DMS53 (cell line): ENCODE data around the gene CLIP2.
"Not testable (repeated sequence)": the region's sequence is repeated elsewhere in the genome, so short reads cannot be mapped to it uniquely, and the experiment has no call there.

ENCODE experiments used
- DNase-seq: peaks from one replicate; lab custom pipeline; 2025; lab: John Stamatoyannopoulos, UW

Gene CLIP2

DNA sequence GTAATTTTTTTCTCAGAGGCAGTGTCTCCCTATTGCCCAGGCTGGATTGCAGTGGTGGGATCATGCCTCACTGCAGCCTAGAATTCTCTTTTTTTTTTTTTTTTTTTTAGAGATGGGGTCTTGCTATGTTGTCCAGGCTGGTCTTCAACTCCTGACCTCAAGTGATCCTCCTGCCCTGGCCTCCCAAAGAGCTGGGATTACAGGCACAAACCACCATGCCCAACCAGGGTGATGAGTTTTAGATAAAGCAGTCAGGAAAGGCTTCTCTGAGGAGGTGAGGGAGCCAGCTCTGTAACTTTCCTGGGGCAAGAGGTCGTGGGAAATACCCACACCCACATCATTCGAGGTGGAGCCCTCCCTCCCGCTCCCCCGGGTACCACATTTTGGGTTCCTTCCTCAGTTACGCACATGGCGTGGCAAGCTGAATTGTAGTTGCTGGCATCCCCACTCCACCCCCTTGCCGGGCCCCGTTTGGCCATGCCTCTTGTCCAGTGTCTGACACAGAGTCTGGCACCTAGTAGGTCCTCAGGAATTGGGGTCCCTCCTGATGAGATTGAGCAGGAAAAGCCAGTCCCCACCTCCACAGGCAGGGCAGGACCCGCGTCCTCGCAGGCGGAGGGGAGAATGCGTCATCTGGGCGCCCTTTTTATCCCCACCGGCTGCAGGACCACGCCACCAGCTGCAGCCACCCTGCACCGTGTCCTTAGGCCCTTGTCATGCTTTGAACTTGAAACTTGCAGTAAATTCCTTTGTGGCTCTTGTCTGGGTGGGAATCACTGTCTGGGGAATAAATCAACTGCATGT lies 43.4 kb downstream of the CLIP2 start:
- no peak for DNase-seq

DNA sequence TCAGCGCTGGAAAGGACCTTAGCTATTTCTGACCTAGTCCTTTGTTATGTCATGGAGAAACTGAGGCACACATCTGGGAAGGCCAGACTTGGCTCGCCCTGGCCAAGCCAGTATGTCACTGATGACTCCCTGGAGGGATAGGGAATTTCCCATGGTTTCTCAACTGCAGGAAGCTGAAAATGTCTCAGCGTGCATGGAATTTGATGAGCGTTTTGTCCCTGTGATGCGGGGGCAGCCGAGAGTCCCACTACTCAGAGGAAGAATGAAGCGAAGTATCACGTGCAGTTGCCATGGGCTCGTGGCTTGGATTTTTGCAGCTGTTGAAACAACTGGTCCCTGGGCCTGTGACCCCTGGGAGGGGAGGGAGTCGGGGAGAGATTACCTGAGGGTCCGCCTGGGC lies 44.8 kb downstream of the CLIP2 start:
- no peak for DNase-seq

DNA sequence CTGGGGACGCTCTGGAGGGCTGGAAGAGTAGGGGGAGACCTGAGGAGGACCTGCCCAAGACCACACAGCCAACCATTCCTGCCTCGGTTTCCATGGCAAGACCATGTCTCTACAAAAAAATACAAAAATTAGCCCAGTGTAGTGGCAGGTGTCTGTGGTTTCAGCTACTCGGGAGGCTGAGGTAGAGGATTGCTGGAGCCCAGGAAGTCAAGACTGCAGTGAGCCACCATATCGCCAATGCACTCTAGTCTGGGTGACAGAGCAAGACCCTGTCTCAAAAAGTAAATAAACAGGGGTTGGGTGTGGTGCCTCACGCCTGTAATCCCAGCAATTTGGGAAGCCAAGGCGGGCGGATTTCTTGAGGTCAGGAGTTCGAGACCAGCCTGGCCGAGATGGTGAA lies 48.7 kb downstream of the CLIP2 start:
- DNase-seq = no peak

DNA sequence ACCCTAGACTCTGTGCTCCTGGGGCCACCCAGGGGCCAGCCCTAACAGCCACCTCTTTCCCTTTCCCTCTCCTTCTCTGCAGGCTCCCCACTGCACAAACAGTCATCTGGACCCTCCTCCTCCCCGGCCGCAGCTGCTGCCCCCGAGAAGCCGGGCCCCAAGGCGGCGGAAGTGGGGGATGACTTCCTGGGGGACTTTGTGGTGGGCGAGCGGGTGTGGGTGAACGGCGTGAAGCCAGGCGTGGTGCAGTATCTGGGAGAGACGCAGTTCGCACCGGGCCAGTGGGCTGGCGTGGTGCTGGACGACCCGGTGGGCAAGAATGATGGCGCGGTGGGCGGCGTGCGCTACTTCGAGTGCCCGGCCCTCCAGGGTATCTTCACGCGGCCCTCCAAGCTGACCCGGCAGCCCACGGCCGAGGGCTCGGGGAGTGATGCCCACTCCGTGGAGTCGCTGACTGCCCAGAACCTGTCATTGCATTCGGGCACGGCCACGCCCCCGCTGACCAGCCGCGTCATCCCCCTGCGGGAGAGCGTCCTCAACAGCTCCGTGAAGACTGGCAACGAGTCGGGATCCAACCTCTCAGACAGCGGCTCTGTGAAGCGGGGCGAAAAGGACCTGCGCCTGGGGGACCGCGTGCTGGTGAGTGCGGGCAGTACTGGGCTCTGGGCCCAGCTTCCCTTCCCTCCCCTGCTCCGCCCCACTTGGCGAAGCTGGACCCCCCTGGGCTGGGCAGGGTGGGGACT lies 49.3 kb downstream of the CLIP2 start:
- DNase-seq = no peak

DNA sequence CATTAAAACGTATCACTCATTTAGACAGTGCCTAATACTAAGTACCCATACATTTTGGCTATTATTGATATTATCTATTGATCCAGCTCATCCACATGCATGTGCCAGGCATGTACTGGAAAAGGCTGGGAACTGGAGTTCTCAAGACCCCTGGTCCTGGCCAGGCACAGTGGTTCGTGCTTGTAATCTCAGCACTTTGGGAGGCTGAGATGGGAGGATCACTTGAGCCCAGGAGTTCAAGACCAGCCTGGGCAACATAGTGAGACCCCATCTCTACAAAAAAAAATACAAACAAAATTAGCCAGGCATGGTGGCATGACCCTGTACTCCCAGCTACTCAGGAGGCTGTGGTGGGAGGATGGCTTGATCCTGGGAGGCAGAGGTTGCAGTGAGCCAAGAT lies 50.4 kb downstream of the CLIP2 start:
- not testable (repeated sequence) for DNase-seq

DNA sequence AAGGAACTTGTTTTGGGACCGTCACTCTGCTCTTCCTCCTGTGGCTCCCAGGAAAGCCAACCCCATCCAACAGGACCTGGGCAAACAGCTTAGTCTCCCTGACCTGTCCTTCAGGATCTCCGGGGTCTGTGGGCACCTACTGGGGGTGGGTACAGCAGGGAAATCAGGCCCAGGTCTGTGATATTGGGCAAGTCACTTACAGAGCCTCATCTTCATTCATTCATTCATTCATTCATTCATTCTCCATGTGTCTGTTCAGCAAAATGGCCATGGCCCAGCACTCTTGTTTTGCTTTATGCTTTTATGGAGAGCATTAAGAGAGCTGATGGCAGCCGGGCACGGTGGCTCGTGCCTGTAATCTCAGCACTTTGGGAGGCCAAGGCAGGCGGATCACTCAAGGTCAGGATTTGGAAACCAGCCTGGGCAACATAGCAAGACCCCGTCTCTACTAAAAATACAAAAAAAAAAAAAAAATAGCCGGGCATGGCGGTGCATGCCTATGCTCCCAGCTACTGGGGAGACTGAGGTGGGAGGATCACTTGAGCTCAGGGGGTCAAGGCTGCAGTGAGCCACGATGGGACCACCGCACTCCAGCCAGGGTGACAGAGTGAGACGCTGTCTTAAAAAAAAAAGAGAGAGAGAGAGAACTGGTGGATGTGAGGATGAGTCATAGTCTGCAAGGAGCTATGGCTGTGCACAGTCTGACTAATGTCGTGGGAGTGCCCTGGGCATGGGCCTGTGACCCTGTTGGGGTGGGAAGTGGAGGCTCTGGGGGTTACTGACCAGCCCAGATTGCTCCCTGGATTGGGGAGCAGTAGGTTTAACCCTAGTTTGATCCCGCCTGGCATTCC lies 54.3 kb downstream of the CLIP2 start:
- peak; percentile 45 for DNase-seq

DNA sequence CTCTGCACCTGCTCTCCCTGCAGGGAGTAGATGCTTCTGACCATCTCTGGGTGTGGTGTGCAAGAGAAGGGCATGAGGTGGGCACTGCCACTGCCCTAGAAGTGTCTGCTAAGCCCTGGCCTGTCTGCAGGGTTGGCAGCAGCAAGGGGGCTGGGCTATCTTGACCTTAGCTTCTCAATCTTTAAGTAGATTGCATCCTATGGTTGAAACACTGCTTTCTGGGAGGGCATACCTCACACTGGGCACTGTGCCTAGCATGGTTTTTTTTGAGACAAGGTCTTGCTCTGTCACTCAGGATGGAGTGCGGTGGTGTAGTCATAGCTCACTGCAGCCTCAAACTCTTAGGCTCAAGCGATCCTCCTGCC lies 54.9 kb downstream of the CLIP2 start:
- DNase-seq = no peak

DNA sequence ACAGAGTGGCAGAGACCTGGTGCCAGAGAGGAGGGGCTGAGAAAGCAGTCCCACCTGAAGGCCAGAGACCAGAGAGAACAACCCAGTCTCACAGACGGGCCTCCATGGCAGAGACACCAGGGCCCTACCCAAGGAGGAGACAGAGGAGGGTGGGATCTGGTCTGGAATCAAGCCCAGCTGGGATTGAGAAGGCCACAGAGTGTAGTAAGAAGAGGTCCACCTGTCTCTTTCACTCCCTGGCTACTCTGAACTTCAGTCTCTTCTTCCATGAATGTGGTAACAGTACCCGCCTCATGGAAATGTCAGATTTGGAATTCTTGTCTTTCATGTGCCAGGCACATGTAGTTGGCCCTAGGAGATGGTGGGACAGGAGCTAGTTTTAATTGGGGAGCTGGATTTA lies 55.6 kb downstream of the CLIP2 start:
- DNase-seq = no peak

DNA sequence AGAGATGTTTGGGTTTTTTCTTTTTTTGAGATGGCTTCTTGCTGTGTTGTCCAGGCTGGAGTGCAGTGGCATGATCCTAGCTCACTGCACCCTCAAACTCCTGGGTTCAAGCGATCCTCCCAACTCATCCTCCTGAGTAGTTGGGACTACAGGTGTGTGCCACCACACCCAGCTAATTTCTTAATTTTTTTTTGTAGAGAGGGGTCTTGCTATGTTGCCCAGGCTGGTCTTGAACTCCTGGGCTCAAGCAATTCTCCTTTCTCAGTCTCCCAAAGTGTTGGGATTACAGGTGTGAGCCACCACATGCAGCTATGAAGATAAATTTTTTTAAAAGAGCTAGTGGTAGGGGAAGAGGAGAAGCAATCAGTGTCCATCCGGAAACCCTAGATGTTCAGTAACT lies 56.8 kb downstream of the CLIP2 start:
- no peak for DNase-seq

DNA sequence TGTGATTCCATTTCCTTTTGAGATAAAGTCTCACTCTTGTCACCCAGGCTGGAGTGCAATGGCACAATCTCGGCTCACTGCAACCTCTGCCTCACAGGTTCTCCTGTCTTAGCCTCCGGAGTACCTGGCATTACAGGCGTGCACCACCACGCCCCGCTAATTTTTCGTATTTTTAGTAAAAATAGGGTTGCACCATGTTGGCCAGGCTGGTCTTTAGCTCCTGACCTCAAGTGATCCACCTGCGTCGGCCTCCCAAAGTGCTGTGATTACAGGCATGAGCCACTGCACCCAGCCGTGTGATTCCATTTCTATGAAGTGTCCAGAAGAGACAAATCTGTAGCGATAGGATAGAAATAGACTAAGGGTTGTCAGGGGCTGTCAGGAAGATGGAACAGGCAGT lies 60.4 kb downstream of the CLIP2 start:
- DNase-seq = no peak

DNA sequence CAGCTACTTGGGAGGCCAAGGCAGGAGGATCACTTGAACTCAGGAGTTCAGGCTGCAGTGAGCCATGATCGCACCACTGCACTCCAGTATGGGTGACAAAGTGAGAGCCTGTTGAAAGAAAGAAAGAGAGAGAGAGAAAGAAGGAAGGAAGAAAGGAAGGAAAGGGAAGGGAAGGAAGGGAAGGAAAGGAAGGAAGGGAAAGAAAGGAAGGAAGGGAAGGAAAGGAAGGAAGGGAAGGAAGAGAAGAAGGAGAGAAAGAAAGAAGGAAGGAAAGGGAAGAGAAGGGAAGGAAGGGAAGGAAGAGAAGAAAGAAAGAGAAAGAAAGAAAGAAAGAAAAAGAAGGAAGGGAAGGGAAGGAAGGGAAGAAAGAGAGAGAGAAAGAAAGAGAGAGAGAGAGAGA lies 61.5 kb downstream of the CLIP2 start:
- no peak for DNase-seq

DNA sequence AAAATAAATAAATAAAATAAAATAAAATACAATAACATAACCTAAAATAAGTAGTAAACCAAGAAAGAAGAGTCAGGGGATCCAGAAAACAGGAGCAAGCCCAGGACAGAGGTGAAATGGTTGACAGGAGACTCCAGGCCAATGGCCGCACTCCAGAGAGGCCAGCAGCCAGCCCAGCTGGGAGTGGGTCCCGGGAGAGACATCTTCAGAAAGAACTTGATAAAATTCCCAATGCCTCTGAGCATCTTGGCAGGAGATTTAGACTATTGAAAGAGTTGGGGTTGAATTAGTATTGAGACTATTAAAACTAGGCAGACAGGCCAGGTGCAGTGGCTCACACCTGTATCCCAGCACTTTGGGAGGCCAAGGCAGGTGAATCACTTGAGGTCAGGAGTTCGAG lies 62.6 kb downstream of the CLIP2 start:
- DNase-seq = no peak

DNA sequence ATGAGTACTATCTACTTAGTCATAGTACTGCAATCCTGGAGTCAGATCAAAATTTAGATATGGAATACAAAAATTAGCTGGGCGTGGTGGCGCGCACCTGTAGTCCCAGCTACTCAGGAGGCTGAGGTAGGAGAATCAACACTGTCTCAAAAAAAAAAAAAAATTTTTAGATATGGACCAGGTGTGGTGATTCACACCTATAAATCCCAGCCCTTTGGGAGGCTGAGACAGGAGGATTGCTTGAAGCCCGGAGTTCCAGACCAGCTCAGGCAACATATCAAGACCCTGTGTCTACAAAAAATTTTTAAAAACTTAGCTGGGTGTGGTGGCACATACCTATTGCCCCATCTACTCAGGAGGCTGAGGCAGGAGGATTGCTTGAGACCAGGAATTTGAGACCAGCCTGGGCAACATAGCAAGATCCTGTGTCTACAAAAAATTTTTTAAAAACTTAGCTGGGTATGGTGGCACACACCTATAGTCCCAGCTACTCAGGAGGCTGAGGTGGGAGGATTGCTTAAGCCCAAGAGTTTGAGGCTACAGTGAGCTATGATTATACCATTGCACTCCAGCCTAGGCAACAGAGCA lies 63.4 kb downstream of the CLIP2 start:
- not testable (repeated sequence) for DNase-seq

DNA sequence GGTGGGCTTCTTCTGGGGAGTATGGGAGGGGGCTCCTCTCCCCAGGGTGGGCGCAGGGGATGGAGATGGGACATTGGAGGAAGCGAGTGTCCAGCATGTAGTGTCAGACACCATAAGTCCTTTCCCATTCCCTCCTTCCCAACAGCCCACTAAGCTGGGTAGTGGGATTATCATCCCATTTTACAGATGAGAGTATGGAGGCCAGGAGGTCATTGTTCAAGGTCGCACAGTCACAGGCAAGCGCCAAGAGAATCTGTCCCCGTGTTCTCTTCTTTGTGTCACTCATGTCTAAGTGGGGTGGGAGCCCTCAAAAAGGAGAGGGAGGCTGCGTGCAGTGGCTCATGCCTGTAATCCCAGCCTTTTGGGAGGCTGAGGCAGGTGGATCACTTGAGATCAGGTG lies 64.8 kb downstream of the CLIP2 start:
- DNase-seq = no peak

DNA sequence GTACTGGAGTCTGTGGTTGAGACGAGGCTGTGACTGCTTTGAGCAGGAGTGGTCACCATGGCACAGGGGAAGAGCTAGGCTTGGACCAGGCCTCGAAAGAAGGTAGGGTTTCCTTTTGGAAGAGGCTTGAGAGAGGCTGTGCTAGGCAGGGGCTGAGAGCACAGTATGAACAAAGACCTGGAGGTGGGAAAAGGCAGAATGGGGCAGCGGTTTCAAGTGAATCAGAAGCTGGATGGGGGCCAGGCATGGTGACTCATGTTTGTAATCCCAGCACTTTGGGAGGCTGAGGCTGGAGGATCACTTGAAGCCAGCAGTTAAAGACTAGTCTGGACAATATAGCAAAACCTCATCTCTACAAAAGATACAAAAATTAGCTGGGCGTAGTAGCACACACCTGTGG lies 65.9 kb downstream of the CLIP2 start:
- DNase-seq = peak; percentile 79

DNA sequence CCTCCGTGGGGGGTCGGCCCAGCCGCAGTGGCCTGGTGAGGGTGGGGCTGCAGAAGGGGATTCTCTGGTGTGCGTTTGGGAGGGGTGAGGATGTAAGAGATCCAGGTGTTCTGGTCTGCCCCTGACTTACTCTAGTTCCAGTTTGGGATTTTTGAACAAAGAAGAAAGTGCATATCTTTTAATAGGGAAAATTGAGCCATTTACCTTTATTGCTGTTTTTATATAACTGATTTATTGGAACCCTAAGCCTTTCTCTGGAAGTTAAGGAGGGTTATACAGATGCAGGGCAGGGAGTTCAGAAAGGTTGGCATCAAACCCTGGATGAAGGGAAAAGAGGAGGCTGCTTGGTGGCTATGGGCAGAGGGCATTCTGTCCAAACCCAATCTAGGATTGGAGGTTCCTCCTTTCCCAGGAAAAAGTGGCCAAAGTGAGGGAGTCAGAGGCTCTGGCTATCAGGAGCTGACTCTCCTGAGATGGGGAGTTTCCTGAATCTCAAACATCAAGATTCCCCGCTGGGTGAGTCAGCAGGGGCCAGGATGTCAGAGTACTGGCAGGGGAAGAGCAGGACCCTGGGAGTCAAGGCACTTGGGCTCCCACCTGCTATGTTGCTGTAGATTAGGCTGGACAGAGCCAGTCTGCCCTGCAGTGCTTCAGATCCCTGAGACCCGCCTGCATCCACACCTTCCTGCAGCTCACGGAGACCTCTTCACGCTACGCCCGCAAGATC lies 67.5 kb downstream of the CLIP2 start:
- no peak for DNase-seq

DNA sequence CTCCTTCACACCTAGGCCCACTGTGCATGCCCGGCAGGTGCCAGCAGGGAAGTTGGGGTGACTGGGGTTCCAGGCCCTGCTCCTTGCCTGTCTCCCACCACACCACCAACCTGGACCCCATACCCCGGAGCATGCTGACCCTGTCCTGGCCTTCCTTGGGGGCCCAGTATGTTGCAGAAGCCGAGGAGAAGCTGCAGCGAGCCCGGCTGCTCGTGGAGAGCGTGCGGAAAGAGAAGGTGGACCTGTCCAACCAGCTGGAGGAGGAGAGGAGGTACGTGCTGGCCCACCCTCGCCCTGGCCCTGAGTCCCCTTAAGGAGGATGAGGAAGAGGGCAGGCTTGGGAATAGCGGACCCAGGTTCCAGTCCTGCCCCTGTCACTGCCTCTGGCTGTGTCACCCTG lies 70.8 kb downstream of the CLIP2 start:
- no peak for DNase-seq

DNA sequence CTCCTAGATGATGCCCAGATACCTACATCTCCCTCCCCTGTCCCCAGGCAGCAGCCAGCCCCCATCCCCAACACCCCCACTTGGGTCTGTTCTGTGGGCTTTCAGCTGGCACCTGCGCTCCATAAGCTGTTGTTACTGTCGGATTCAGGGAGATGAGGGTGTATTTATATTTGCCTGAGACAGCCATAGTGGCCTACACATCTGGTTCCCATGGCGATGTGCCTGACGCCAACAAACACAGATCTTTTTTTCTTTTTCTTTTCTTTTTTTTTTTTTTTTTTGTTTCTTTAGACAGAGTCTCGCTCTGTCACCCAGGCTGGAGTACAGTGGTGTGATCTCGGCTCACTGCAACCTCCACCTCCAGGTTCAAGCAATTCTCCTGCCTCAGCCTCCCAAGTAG lies 73.1 kb downstream of the CLIP2 start:
- peak; percentile 59 for DNase-seq

DNA sequence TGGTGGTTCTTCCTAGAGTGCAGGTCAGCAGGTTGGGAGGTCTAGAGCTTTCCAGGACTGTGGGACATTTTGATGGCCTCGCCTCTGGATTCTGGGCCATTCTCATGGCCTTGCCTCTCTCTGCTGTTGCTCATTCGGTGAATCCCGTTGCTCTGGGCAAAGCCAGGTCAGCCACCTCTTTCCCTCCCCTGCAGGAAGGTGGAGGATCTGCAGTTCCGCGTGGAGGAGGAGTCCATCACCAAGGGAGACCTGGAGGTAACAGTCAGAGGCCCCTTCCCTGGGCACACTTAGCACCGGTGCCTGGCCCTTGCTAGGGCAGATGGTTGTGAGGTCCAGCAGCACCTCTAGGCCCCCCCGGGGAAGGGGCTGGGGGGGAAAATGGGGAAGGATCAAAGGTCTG lies 74.9 kb downstream of the CLIP2 start:
- peak; percentile 70 for DNase-seq

DNA sequence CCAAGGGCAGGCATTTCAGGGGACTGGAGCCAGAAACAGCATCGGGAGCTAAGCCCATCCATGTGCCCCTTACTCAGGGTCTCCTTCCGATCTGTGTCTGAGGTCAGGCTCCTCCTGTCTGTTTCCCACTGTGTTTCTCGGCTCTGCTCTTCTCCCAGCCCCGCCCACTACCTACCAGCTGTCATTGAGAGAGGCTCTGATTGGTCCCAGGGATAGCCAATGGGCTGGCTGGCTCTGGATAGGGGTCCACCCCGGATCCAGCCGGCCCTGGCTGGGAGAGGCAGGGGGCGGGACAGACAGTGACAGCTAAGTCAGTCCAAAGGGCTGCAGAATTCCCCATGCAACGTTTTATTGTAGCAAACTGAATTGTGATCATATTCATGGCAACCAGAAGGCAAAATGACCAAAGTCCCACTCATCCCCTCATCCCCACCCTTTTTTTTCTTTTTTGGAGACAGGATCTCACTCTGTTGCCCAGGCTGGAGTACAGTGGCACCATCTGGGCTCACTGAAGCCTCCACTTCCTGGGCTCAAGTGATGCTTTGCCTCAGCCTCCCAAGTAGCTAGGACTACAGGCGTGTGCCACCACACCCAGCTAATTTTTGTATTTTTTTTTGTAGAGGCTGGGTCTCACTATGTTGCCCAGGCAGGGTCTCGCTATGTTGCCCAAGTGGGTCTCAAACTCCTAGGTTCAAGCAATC lies 76.3 kb downstream of the CLIP2 start:
- peak; percentile 59 for DNase-seq
